HCEC 1CT (cell line): ENCODE measurements around the gene SHISAL1.

Experiments
- DNase-seq: peaks from one replicate; pipeline ENCODE4 v3.0.0-alpha.2; 2017

SHISAL1 gene

GRCh38 chr22:44276041-44276440 is 36.7 kb downstream of the SHISAL1 start:
- DNase-seq = no peak

DNA sequence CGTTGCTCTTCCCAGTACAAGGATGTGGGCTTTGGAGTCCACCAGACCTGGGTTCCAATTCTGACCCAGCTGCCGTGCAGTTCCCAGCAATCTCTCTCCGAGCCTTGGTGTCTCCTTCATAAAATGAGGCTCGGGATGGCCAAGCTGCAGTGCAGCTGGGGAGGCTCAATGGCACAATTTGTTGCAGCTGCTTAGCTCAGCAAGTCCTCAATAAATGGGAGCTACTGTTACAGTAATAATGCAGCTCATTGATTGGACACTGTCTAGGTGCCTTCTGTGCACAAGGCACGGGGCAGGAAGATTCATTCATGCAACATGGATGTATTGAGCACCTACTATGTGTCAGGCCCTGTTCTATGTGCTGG is 37.1 kb downstream of the SHISAL1 start:
- no peak for DNase-seq

DNA sequence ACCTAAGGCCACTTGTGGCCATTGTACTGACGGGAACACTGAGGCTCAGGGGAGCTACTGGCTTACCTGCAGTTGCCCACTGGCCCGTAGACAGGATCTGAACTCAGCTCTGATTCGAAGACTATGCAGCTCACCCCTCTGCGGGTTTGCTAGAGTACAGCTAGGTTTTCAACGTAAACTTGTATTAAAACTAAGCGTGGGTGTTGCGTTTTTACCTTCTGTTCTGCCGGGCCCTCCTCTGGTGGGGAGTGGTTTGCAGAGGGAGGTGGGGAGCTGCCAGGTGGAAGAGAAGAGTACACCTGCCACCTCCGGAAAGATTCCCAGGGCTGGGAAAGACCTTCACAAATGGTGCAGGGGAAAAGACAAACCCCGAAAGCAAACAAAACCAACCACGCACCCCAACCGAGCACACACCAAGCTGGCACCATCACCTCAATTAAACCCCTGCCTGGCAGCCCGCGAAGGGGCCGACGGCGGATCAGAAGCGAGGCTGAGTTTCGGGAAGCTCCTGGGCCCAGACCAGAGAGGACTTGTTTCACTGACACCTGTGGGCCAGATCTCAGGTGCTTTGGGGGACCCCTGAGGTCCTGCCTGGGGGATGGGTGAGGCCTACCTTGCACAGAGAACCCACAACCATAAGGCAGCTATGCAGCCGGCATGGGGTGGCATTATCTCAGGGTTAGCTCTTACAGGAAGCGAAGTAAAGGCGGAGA is 37.7 kb downstream of the SHISAL1 start:
- no peak for DNase-seq

- DNase-seq = no peak
Measured at GRCh38 chr22:44273175-44273574, 39.6 kb downstream of the SHISAL1 start.

- no peak for DNase-seq
Measured at GRCh38 chr22:44272401-44272771, 40.4 kb downstream of the SHISAL1 start.

DNA sequence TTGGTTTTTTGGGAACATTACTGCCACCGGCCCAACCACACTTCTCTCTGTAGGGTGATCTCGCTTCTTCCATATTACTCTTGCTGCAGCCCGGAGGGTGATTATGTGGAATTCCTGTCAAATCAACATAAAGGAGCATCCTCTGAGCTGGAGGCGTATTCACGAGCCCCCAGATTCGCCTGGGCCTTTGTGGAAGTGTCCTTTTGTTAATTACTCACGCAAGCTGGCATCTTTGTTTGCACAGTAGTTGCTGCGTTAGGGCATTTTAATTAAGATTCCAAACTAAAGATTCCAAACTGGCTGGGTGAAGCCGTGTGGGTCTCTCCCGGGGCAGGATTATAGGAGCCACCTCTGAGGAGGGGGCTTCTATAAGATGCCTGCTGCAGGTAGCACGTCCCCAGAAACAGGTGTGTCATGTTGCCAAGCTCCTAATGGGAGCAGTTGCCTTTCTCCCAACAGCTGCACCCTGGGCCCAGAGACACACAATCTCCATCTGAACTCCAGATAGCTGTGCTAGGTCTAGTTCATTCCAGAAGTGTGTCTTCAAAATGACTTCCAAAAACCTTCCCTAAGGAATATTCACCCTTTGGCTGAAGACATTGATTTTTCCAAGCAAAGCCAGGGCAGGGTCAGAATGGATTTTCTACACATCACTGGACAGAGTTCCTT is 40.9 kb downstream of the SHISAL1 start:
- DNase-seq = no peak

DNA sequence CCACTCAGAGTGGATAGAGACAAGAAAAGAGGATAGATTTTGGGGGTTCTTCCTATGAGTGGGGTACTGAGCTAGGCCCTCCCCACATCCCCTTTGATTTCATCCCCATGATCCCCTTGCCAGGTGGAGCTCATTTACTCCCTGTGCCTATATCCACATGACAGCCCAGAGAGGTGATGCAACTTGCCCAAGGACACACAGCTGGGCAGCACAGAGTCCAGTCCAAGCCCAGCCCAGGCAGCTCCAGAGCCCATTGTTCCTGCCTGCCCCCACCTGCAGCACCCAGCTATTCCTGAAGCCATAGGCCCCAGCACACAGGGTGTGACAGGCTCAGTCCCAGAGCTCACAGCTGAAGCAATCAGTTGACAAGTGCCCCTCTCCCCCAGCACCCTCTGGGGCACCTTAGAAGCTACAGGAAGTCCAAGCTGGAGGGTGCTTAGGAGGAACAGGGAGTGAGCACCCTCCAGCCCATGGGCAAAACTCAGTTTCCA is 41.7 kb downstream of the SHISAL1 start:
- DNase-seq = no peak

DNA sequence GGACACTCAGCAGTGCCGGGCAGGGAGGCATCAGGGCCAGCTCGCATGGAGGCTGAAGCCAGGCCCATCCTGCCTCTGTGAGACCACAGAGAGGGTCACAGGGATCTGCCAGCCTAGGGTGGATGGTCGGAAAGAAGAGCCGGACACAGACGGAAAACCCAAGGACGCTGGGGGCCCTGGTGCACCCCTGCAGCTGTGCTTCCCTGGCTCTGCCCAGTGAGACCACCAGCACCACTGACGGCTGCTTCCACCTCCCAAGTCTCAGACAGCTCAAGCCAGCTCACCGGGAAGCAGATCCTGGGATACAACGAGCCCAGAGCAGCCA is 42.2 kb downstream of the SHISAL1 start:
- DNase-seq = no peak

DNA sequence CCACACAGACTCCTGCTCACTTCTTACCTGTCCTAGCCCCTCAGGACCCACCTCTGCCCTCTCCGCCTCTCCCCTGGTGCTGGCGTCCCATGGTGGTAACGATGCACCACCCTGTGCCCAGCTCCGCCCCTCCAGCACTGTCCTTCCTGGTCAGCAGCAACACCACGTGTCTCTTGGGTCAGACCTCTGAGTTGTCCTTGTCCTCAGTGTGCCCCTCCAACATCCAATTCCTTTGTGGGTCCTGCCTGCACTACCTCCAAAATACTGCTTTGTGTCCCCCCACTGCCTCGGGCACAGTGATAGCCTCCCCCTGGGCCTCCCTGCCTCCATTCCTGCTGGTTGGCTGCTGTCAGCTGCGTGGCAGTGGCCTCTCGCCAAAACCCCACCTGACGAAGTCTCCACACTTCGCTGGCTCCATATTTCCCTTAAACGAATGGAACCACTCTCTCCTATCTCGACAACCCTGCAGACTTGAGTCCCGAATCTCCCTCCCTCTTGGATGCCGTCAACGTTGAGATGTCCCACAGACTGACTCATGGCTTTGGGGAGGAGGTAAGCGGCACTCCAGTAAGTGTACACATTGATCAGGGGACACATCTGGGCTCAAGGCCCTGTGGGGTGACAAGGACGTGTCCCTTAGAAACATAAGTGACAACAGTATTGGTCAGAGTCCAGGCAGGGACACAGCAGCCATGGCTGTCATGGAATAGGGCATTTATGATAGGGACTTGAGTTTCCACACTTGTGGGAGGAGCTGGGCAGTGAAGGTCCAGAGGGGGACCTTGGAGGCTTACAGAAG is 42.8 kb downstream of the SHISAL1 start:
- no peak for DNase-seq

- no peak for DNase-seq
Measured at GRCh38 chr22:44269117-44269498, 43.6 kb downstream of the SHISAL1 start.

- DNase-seq = no peak
Measured at GRCh38 chr22:44268431-44269116, 44.2 kb downstream of the SHISAL1 start.

DNA sequence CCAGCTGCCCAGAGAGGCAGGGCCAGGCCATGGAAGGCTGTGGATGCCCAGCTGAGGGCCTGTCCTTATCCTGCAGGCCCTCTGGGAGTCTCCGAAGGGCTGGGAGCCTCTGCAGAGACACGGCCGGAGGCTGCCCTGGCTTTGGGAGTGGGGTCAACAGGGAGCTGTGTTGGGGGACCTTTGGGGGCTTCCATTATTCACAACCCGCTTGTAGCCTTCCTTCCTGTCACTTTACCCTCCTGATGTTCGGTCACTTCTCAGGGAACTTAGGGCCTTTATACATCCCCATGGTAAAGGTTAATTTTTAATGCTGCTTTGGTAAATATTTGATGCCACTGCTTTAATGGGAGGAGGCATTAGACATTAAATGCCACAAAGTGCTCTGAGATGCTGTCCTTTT is 44.9 kb downstream of the SHISAL1 start:
- no peak for DNase-seq

DNA sequence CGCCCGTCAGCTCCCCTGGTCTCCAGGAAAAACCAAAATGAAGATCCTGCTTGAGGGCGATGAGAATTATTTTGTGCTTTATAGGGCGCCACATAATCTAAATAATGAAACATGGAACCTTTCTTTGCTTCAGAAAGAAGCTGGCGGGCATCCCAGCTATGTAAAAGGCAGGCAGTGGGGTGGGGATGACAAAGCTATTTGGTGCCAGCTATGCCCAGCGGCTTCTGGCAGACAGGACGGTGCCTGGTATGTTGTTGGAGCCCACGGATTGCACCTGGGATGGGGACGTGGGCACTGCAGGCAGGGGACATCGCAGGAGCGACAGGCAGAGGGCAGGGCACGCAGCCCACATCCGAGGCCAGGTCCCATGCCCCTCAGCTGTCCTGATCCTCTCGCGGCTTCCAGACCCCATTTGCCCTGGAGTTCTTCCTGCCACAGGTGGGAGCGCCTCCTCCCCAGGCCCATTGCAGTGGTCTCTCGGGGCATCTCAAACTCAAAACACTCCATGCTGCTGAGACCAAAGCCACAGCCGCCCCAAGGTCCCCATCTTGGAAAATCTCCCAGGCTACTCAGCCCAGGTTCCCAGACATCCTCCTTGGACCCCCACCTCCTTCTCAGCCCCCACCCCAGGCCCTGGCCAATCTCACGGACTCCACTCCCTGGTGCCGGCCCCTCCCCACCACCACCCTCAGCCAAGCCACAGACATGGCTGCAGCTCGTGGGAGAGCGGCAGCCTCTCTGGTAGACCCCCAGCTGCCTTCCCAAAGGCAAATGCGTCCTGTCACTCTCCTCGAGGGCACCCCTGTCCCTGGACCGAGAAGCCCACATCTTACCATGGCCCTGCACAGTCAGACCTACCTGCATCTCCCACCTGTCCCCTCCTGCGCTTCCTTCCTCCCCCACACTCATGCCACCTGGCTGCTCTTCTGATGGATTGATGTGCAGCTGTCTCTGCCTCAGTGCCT is 45.7 kb downstream of the SHISAL1 start:
- no peak for DNase-seq

DNA sequence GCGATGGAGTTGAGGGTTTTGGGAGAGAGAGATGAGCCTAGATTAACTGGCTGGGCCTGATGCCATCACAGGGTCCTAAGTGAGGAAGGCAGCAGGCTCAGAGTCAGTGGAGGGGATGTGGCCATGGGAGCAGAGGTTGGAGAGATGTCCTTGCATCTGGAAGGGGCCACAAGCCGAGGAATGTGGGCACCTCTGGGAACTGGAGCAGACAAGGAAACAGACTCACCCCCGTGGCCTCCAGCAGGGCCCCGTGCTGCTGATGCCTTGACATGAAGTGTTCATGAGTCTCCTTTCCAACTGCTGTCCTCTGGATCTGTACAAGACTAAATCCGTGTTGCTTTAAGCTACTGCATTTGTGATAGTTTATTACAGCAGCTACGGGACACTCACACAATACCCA is 49.2 kb downstream of the SHISAL1 start:
- no peak for DNase-seq

DNA sequence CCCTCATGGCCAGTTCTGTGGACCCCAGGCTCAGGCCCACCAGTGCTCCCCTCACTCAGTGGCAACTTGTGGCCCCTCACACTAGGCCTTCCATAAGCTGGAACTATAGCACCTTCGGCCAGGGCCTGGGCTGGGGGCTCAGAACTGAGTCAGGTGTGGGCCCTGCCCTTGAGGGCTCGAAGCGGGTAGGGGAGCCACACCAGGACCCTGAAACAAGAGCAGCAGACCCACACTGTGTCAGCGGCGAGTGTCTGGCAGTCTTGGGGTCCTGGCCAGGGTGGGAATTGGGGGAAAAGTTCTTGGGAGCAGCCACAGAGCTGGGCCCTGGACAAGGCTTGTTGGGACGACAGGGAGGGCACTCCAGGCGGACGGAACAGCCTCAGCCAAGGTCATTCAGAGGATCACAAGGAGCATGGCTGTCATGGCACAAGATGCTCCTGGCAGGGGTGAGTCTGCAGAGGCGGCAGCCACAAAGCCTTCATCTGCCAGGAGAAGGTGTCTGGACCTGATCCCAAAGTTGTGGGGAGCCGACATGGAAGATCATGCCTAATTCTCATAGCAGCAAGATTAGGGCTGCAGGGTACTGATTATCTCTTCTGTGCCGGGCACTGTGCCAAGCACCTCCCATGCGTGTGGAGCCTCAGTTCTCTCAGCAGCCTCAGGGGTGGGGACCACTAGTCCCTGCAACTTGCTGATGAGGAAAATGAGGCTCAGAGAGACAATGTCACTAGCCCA is 50.7 kb downstream of the SHISAL1 start:
- DNase-seq = no peak

- DNase-seq = no peak
Measured at GRCh38 chr22:44261164-44261860, 51.4 kb downstream of the SHISAL1 start.

DNA sequence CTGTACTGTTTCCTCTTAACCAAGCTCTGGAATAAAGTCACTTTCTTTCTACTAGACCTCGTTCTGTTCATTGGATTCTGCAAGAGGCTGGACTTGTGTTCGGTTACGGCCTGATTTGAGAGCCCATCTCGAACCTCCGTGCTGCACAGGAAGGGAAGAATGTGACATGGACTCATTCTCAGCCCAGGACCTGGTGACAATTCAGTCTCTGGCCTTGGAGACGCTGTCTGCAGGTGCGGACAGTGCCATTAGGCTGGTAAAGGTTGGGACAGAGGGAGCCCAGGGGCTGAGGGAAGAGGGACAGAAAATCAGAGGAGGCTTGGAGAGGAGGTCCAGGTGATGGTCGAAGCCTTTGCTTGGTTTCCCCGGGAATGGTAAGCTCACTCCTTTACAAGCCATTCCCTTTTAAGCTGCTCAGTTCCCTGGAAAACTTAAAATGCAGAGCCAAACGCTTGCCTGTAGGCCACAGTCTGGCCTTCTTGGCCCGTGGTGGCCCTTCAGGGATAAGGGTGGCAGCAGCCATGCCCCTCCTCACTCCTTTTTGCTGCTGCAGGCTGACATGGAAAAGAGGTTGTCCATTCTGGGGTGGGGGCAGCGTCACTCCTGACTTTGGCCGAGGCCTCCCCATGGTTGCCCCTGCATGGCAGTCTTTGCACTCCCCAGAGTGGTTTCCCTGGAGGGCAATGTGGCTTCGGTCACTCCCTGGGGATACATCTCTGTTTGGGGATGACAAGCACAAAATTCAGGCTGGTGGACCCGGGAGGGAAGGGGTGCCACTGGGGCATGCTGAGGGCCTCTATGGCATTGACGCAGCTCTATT is 52.3 kb downstream of the SHISAL1 start:
- no peak for DNase-seq

DNA sequence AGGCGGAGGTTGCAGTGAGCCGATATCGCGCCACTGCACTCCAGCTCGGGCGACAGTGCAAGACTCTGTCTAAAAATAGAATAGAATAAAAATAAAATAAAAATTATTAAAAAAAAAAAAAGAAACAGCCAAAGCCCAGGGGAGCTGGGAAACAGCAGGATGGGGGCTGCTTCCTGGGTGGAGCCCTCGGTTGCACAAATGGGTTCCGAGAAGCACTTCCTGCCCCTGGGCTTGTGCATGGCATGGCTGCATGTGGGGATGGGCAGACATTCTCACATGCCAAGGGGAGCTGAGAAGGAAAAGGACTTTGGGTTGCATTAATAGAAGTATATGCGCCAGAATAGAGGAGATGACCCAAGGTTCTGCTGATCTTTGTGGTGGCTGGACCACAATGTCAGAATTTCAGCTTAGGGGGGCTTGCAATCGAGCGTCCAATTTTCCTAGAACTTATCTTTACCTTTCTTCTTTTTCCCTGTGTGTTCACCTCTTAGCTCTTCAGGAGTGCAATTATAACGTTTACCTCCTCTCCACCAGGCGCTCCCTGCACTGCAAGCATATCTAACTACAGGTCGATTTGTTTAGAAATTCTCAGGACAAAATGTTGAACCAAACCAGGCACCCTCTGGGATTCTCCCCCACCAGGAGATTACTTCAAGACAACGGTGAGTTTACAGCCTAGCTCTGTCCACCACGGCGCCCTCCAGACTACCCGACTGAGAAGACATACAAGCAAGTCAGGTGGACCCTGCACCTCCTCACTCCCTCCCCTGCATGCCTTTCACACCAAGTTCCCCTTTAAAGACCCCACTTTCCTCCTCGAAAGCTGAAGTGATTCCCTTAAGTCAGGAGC is 53.2 kb downstream of the SHISAL1 start:
- DNase-seq = no peak
